ENCODE results near the gene GNB4. TPM values are rescaled to one million over a fixed set of nuclear protein-coding genes. Genes with fewer than 3 reads are reported as not detected.

GNB4 gene
- total and polyA plus RNA-seq, 10 of the 15 experiments (the other 5 are each of a cell fraction or from before 2014, with no cell fraction given), result 0.14 to 3.4 (median 1.8) TPM

DNA sequence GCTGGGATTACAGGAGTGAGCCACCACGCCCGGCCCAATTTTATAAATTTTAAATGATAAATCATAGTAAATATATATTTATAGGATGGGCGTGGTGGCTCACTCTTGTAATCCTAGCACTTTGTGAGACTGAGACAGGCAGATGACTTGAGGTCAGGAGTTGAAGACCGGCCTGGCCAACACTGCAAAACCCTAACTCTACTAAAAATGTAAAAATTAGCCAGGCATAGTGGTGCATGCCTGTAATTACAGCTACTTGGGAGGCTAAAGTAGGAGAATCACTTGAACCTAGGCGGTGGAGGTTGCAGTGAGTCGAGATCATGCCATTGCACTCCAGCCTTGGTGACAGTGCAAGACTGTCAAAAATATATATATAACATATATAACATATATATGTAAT lies 77.3 kb downstream of the GNB4 start:
- no peaks in the 10 kb centered on the region for H4K20me1 ChIP-seq (ENCODE audit: control insufficient read depth, insufficient read depth)
- DNase-seq (ENCODE audit: low read depth, low spot score) (no peak), ATAC-seq (no peak), FAIRE-seq (no peak)
- BruUV-seq (replicated peaks), result no TSS peak
- CTCF ChIA-PET, result interaction anchor here (1.1 kb wide), 2 partner anchors 24 to 52 kb away, joined by 3 read pairs; no protein-coding TSS in a partner anchor
- intact Hi-C loops (cut with micrococcal nuclease; ENCODE audit: unreplicated experiment), result no loop called here
- TF ChIP-seq KDM1A (IDR thresholded peaks at IDR 0.05; ENCODE audit: borderline replicate concordance), result no peak
- no peak for TF ChIP-seq POLR2AphosphoS2 (IDR thresholded peaks at IDR 0.05; ENCODE audit: low read depth, low read length)
- no peak for TF ChIP-seq CREM (IDR thresholded peaks at IDR 0.05; ENCODE audit: low read depth)
- TF ChIP-seq, protein P1, sequence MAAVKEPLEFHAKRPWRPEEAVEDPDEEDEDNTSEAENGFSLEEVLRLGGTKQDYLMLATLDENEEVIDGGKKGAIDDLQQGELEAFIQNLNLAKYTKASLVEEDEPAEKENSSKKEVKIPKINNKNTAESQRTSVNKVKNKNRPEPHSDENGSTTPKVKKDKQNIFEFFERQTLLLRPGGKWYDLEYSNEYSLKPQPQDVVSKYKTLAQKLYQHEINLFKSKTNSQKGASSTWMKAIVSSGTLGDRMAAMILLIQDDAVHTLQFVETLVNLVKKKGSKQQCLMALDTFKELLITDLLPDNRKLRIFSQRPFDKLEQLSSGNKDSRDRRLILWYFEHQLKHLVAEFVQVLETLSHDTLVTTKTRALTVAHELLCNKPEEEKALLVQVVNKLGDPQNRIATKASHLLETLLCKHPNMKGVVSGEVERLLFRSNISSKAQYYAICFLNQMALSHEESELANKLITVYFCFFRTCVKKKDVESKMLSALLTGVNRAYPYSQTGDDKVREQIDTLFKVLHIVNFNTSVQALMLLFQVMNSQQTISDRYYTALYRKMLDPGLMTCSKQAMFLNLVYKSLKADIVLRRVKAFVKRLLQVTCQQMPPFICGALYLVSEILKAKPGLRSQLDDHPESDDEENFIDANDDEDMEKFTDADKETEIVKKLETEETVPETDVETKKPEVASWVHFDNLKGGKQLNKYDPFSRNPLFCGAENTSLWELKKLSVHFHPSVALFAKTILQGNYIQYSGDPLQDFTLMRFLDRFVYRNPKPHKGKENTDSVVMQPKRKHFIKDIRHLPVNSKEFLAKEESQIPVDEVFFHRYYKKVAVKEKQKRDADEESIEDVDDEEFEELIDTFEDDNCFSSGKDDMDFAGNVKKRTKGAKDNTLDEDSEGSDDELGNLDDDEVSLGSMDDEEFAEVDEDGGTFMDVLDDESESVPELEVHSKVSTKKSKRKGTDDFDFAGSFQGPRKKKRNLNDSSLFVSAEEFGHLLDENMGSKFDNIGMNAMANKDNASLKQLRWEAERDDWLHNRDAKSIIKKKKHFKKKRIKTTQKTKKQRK (IDR thresholded peaks at IDR 0.05; ENCODE audit: low read depth, low read length), result no peak
- TF ChIP-seq CHD4 (IDR thresholded peaks at IDR 0.05), result no peak
- TF ChIP-seq, protein P2, sequence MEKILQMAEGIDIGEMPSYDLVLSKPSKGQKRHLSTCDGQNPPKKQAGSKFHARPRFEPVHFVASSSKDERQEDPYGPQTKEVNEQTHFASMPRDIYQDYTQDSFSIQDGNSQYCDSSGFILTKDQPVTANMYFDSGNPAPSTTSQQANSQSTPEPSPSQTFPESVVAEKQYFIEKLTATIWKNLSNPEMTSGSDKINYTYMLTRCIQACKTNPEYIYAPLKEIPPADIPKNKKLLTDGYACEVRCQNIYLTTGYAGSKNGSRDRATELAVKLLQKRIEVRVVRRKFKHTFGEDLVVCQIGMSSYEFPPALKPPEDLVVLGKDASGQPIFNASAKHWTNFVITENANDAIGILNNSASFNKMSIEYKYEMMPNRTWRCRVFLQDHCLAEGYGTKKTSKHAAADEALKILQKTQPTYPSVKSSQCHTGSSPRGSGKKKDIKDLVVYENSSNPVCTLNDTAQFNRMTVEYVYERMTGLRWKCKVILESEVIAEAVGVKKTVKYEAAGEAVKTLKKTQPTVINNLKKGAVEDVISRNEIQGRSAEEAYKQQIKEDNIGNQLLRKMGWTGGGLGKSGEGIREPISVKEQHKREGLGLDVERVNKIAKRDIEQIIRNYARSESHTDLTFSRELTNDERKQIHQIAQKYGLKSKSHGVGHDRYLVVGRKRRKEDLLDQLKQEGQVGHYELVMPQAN (conservative IDR thresholded peaks at IDR 0.05), result no peak
- TF ChIP-seq TBL1XR1 (IDR thresholded peaks at IDR 0.05; ENCODE audit: low read depth, low read length), result no peak
- no peak overlapping the region for H2AFZ ChIP-seq (ENCODE audit: control insufficient read depth, low read depth, low read length)
- SMC1A ChIA-PET (ENCODE audit: uncharacterized antibody, unreplicated experiment), result interaction anchor here (1.3 to 2.9 kb wide), 3 partner anchors 9 to 26 kb away, joined by 4 to 10 read pairs (median 9); partner anchors contain the start of gene MFN1
- H3K36me3 ChIP-seq (ENCODE audit: control insufficient read depth in 2 of 2, insufficient read depth in 2 of 2, low read length in 1 of 2), result peaks cover 2 to 44% of the 10 kb centered on the region in 2 experiments
- no peaks in the 10 kb centered on the region for H3K27me3 ChIP-seq (replicated peaks in 1 of 2; ENCODE audit: control insufficient read depth in 2 of 2, insufficient read depth in 2 of 2, low read length in 1 of 2)
- H3K27ac ChIP-seq (ENCODE audit: control insufficient read depth, insufficient read depth), result no peak overlapping the region
- H3K9me3 ChIP-seq (replicated peaks; ENCODE audit: control insufficient read depth, insufficient read depth, low read length), result no peaks in the 10 kb centered on the region
- RAD21 ChIA-PET (ENCODE audit: unreplicated experiment), result no interaction called here
- no peaks in the 10 kb centered on the region for H3K79me2 ChIP-seq (ENCODE audit: control insufficient read depth, insufficient read depth, low read length)
- POLR2A ChIA-PET, result interaction anchor here (0.6 kb wide), 1 partner anchor 35 kb away, joined by 4 read pairs; no protein-coding TSS in a partner anchor
- H3K9ac ChIP-seq (ENCODE audit: control insufficient read depth, insufficient read depth, low read length), result no peak overlapping the region
- in situ Hi-C loops (cut with MboI), result no loop called here
- 95% methylated on average over 6 of the region's 6 CpGs for WGBS (ENCODE audit: insufficient coverage, insufficient replicate concordance, low lambda C conversion rate, missing lambda C conversion rate)
- H3K4me1 ChIP-seq (ENCODE audit: control insufficient read depth, insufficient read depth, low read length), result no peaks in the 10 kb centered on the region
- H3K4me2 ChIP-seq (ENCODE audit: control insufficient read depth, insufficient read depth), result no peak overlapping the region
- no peak overlapping the region for H3K4me3 ChIP-seq

Measured in GM12878 (cell line).